WTC11 (cell line): ENCODE results near the gene TRIM41. TPM values are rescaled to one million over a fixed set of nuclear protein-coding genes. Genes with fewer than 3 reads are reported as not detected.
A peak's percentile ranks its signal among the peaks of the same experiment; 100 is the strongest.

ENCODE experiments used
- ATAC-seq: fragments of 200-7000 bp; cut with Tn5 transposase; 2 replicates; pipeline ENCODE4 v1.10.0; 2021; ENCODE audit warnings: mild to moderate bottlenecking, moderate library complexity
- CTCF ChIA-PET: fragments of 300-600 bp; sonication (Branson Sonifier 250); formaldehyde crosslinking; loops from one replicate; lab custom pipeline; 2021; ENCODE audit warnings: antibody characterized with exemption; lab: Charles Lee
- POLR2A ChIA-PET: fragments of 350-600 bp; sonication (Branson Sonifier 250); formaldehyde crosslinking; loops from one replicate; lab custom pipeline; 2021; ENCODE audit warnings: antibody characterized with exemption; lab: Charles Lee
- DNase-seq: peaks from one replicate; pipeline ENCODE4 v3.0.0; 2021; ENCODE audit warnings: low spot score
- H3K27ac Mint-ChIP-seq: 2 replicates; pipeline ENCODE4 v1.8.0; 2021; ENCODE audit warnings: mixed read lengths
- H3K27me3 Mint-ChIP-seq: 2 replicates; pipeline ENCODE4 v1.8.0; 2021; ENCODE audit warnings: low read depth, mild to moderate bottlenecking, moderate library complexity, mixed read lengths
- H3K36me3 Mint-ChIP-seq: 2 replicates; pipeline ENCODE4 v1.8.0; 2021; ENCODE audit warnings: mixed read lengths
- H3K4me1 Mint-ChIP-seq: 2 replicates; pipeline ENCODE4 v1.8.0; 2022; ENCODE audit warnings: mixed read lengths
- H3K4me3 Mint-ChIP-seq: 2 replicates; pipeline ENCODE4 v1.8.0; 2021; ENCODE audit warnings: mild to moderate bottlenecking, moderate library complexity, mixed read lengths
- H3K9me3 Mint-ChIP-seq: 2 replicates; pipeline ENCODE4 v1.8.0; 2021; ENCODE audit warnings: mixed read lengths
- AR ChIP-seq: fragments of 250-450 bp; sonication (Bioruptor Pico); IDR thresholded peaks from 2 replicates; pipeline ENCODE4 v1.9.0; 2021; ENCODE audit warnings: mild to moderate bottlenecking
- ATF1 ChIP-seq: sonication (generic); formaldehyde crosslinking; IDR thresholded peaks from 2 replicates; pipeline ENCODE4 v1.8.1; 2023; ENCODE audit warnings: mild to moderate bottlenecking, moderate library complexity, missing genetic modification reagents
- CREM ChIP-seq: sonication (generic); formaldehyde crosslinking; IDR thresholded peaks from 2 replicates; pipeline ENCODE4 v1.8.1; 2022; ENCODE audit warnings: mild to moderate bottlenecking, missing genetic modification reagents, moderate library complexity
- E2F5 ChIP-seq: sonication (generic); formaldehyde crosslinking; IDR thresholded peaks from 2 replicates; pipeline ENCODE4 v1.8.1; 2022; ENCODE audit warnings: mild to moderate bottlenecking, moderate library complexity, missing genetic modification reagents
- FOXP1 ChIP-seq: sonication (generic); formaldehyde crosslinking; IDR thresholded peaks from 2 replicates; pipeline ENCODE4 v1.8.0; 2022; ENCODE audit warnings: missing genetic modification reagents, mild to moderate bottlenecking, moderate library complexity, borderline replicate concordance
- GABPB1 ChIP-seq: sonication (generic); formaldehyde crosslinking; IDR thresholded peaks from 2 replicates; pipeline ENCODE4 v1.8.1; 2023; ENCODE audit warnings: mild to moderate bottlenecking, missing genetic modification reagents
- HMGXB4 ChIP-seq: sonication (generic); formaldehyde crosslinking; IDR thresholded peaks from 2 replicates; pipeline ENCODE4 v1.8.1; 2023; ENCODE audit warnings: mild to moderate bottlenecking, moderate library complexity, missing genetic modification reagents
- IRF1 ChIP-seq: sonication (generic); formaldehyde crosslinking; IDR thresholded peaks from 2 replicates; pipeline ENCODE4 v1.8.0; 2023; ENCODE audit warnings: missing genetic modification reagents
- JUN ChIP-seq: sonication (generic); formaldehyde crosslinking; IDR thresholded peaks from 2 replicates; pipeline ENCODE4 v1.8.0; 2023; ENCODE audit warnings: mild to moderate bottlenecking, missing genetic modification reagents
- MAX ChIP-seq: sonication (generic); formaldehyde crosslinking; IDR thresholded peaks from 2 replicates; pipeline ENCODE4 v1.8.0; 2022; ENCODE audit warnings: mild to moderate bottlenecking, missing genetic modification reagents
- MYBL2 ChIP-seq: sonication (generic); formaldehyde crosslinking; IDR thresholded peaks from 2 replicates; pipeline ENCODE4 v1.8.1; 2023; ENCODE audit warnings: mild to moderate bottlenecking, moderate library complexity, missing genetic modification reagents
- NFE2L1 ChIP-seq: sonication (generic); formaldehyde crosslinking; IDR thresholded peaks from 2 replicates; pipeline ENCODE4 v1.8.1; 2023; ENCODE audit warnings: missing genetic modification reagents
- PRRX2 ChIP-seq: fragments of 250-450 bp; sonication (Bioruptor Pico); IDR thresholded peaks from 2 replicates; pipeline ENCODE4 v1.8.0; 2021; ENCODE audit warnings: mild to moderate bottlenecking
- RELA ChIP-seq: sonication (generic); formaldehyde crosslinking; IDR thresholded peaks from 2 replicates; pipeline ENCODE4 v1.8.1; 2022; ENCODE audit warnings: missing genetic modification reagents, mild to moderate bottlenecking, borderline replicate concordance
- SMAD3 ChIP-seq: sonication (generic); formaldehyde crosslinking; IDR thresholded peaks from 2 replicates; pipeline ENCODE4 v1.8.0; 2022; ENCODE audit warnings: missing genetic modification reagents, mild to moderate bottlenecking, borderline replicate concordance
- SP1 ChIP-seq: sonication (generic); formaldehyde crosslinking; conservative IDR thresholded peaks from 2 replicates; pipeline ENCODE4 v1.8.1; 2022; ENCODE audit warnings: missing genetic modification reagents
- TCF7 ChIP-seq: sonication (generic); formaldehyde crosslinking; IDR thresholded peaks from 2 replicates; pipeline ENCODE4 v1.8.0; 2022; ENCODE audit warnings: mild to moderate bottlenecking, low read depth, missing genetic modification reagents, moderate library complexity
- TEAD1 ChIP-seq: sonication (generic); formaldehyde crosslinking; IDR thresholded peaks from 2 replicates; pipeline ENCODE4 v1.8.0; 2022; ENCODE audit warnings: mild to moderate bottlenecking, missing genetic modification reagents
- ZBTB43 ChIP-seq: sonication (generic); formaldehyde crosslinking; IDR thresholded peaks from 2 replicates; pipeline ENCODE4 v1.8.1; 2023; ENCODE audit warnings: mild to moderate bottlenecking, missing genetic modification reagents
- ZNF532 ChIP-seq: fragments of 250-450 bp; sonication (Bioruptor Pico); IDR thresholded peaks from 2 replicates; pipeline ENCODE4 v1.9.0; 2021; ENCODE audit warnings: mild to moderate bottlenecking, borderline replicate concordance
- total RNA-seq: library from RNA; stranded (reverse); gene quantifications from 3 replicates; pipeline ENCODE4 v1.2.3, GENCODE V29; 2021

TRIM41 gene
- total RNA-seq, 1 experiment from 2014 or later, result 33.5 TPM

GRCh38 chr5:181243018-181243563, 20.0 kb downstream of the TRIM41 start:
- ATAC-seq (no peak), DNase-seq (no peak)
- Mint-ChIP-seq H3K36me3 (peaks cover 56% of the 10 kb centered on the region), H3K27ac (peak overlapping the region; percentile 100), H3K27me3 (no peaks in the 10 kb centered on the region; the same call in 1 of the 2 replicates), H3K4me1 (peaks cover 44% of the 10 kb centered on the region), H3K4me3 (peak overlapping the region; percentile 99), H3K9me3 (no peaks in the 10 kb centered on the region)
- TF ChIP-seq ZBTB43 (no peak), JUN (peak; percentile 17; the same call in 1 of the 2 replicates), FOXP1 (CRISPR knock-in tag) (0 out of 2 replicates have a peak, but pooled peaks have one; percentile 79)
- POLR2A ChIA-PET, result interaction anchor here (0.7 to 1.5 kb wide), 3 partner anchors 20 to 29 kb away, joined by 3 to 4 read pairs (median 4); partner anchors contain the start of gene TRIM41
- CTCF ChIA-PET, result no interaction called here

- H3K27me3 Mint-ChIP-seq, result no peaks in the 10 kb centered on the region; the same call in 1 of the 2 replicates
- H3K4me3 Mint-ChIP-seq, result peak within 1 kb of the TSS; percentile 99
- H3K4me1 Mint-ChIP-seq, result peaks cover 46% of the 10 kb centered on the region
- H3K27ac Mint-ChIP-seq, result peak within 1 kb of the TSS; percentile 100
- H3K9me3 Mint-ChIP-seq, result no peaks in the 10 kb centered on the region
- H3K36me3 Mint-ChIP-seq, result peaks cover 54% of the 10 kb centered on the region
- CTCF ChIA-PET, result interaction anchor here (1.1 kb wide), 1 partner anchor 59 kb away, joined by 5 read pairs; no protein-coding TSS in a partner anchor
- ATAC-seq (peak; percentile 41), DNase-seq (peak; percentile 86)
- POLR2A ChIA-PET, result interaction anchor here (0.6 to 3.3 kb wide), 3 partner anchors 18 to 36 kb away, joined by 3 to 24 read pairs (median 4); partner anchors contain the start of gene TRIM52
- TF ChIP-seq TEAD1 (CRISPR knock-in tag) (peak; percentile 78; the same call in 1 of the 2 replicates), PRRX2 (CRISPR knock-in tag) (no peak), GABPB1 (CRISPR knock-in tag) (peak; percentile 70), SMAD3 (peak; percentile 18; the same call in 1 of the 2 replicates), HMGXB4 (CRISPR knock-in tag) (peak; percentile 83; the same call in 1 of the 2 replicates), E2F5 (CRISPR knock-in tag) (peak; percentile 63; the same call in 1 of the 2 replicates), SP1 (CRISPR knock-in tag) (peak; percentile 70), ATF1 (CRISPR knock-in tag) (0 out of 2 replicates have a peak, but pooled peaks have one; percentile 73), RELA (CRISPR knock-in tag) (no peak), AR (CRISPR knock-in tag) (0 out of 2 replicates have a peak, but pooled peaks have one; percentile 32), ZNF532 (CRISPR knock-in tag) (no peak), MYBL2 (CRISPR knock-in tag) (peak; percentile 35; the same call in 1 of the 2 replicates), MAX (CRISPR knock-in tag) (peak; percentile 92), IRF1 (CRISPR knock-in tag) (peak; percentile 51; the same call in 1 of the 2 replicates), JUN (peak; percentile 60; the same call in 1 of the 2 replicates), TCF7 (CRISPR knock-in tag) (no peak), NFE2L1 (CRISPR knock-in tag) (0 out of 2 replicates have a peak, but pooled peaks have one; percentile 10), CREM (CRISPR knock-in tag) (peak; percentile 77)
Observed at GRCh38 chr5:181243564-181244343, 20.7 kb downstream of the TRIM41 start, which contains the start of gene RACK1. RACK1 (minus strand) TSS chr5:181243906; CDS start chr5:181243800, 106 bp downstream.
